GM12872 (cell line): ENCODE results near the gene PTPRN2.

Experiments
- TF ChIP-seq, protein P1 (sequence below): IDR thresholded peaks from 3 replicates; pipeline ENCODE4 v1.5.1; 2011; ENCODE audit warnings: low read depth, mild to moderate bottlenecking, low read length, moderate library complexity; ENCODE audit not compliant: insufficient read depth

Gene PTPRN2

DNA sequence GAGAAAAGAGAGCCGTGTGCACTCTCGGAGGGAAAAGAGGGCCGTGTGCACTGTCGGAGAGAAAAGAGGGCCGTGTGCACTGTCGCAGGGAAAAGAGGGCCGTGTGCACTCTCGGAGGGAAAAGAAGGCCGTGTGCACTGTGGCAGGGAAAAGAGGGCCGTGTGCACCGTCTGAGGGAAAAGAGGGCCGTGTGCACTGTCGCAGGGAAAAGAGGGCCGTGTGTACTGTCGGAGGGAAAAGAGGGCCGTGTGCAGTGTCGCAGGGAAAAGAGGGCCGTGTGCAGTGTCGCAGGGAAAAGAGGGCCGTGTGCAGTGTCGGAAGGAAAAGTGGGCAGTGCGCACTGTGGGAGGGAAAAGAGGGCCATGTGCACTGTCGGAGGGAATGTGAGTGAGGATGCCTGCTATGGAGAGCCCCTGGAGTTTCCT is 1062.1 kb downstream of the PTPRN2 start:
- TF ChIP-seq, protein P1, sequence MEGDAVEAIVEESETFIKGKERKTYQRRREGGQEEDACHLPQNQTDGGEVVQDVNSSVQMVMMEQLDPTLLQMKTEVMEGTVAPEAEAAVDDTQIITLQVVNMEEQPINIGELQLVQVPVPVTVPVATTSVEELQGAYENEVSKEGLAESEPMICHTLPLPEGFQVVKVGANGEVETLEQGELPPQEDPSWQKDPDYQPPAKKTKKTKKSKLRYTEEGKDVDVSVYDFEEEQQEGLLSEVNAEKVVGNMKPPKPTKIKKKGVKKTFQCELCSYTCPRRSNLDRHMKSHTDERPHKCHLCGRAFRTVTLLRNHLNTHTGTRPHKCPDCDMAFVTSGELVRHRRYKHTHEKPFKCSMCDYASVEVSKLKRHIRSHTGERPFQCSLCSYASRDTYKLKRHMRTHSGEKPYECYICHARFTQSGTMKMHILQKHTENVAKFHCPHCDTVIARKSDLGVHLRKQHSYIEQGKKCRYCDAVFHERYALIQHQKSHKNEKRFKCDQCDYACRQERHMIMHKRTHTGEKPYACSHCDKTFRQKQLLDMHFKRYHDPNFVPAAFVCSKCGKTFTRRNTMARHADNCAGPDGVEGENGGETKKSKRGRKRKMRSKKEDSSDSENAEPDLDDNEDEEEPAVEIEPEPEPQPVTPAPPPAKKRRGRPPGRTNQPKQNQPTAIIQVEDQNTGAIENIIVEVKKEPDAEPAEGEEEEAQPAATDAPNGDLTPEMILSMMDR, result no peak

DNA sequence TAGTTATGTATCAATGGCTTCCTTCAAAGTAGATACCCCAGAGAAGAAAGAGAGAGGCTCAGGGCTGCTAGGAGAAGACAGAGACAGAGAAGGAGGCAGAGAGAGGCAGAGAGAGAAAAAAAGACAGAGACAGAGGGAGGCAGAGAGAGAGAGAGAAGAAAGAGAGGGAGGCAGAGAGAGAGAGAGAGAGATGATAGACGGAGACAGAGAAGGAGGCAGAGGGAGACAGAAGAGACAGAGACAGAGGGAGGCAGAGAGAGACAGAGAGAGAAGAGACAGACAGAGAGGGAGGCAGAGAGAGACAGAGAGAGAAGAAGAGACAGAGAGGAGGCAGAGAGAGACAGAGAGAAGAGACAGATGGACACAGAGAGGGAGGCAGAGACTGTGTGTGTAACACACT is 1062.9 kb downstream of the PTPRN2 start:
- TF ChIP-seq, protein P1, result no peak

DNA sequence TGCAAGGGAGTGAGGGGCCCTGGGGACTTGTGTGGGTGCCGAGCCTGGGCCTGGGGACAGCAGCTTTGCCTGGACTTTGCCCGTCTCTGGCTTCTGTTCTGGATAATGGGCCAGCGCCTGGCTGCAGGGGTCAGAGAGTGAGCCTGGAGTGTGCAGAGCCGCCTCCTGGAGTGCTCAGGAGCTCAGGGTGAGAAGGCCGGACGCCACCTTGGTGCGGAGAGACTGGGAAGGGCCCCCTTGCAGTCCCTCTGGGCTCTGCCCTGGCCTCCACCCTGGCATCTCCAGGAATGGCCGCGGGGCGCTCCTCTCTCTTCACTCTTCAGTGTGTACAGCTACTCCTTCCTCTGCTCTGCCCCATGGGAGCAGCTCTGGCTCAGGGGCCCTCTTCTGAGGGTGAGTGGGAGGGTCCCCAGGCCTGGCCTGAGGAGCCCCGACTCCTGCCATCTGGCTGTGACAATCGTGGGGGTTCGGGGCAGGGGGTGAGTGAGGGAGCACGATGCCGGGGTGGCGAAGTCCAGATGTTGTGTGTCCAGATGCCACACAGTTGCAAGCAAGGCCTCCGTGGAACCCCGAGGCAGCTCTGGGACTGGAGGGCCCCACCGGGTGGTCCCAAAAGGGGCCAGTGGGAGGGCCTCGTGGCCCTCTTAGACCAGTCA is 1063.7 kb downstream of the PTPRN2 start:
- TF ChIP-seq, protein P1, result no peak

DNA sequence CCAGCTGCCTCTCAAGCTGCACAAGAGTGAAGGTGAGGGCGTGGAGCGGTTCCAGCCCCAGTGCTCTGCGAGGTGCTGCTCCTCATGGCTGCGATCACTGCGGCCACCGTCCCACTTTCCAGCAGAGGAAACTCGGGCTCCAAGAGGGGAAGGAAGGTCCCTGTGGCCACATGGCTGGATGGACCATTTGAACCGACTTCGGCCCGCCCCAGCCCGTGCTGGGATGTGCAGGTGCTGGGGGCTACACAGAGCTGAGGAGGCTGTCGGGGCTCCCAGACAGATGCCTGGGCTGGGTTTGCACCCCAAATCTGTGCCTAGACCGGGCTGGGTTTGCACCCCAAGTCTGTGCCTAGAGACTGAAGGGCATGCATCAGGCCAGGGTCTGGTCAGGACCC is 1064.3 kb downstream of the PTPRN2 start:
- TF ChIP-seq, protein P1, result no peak

DNA sequence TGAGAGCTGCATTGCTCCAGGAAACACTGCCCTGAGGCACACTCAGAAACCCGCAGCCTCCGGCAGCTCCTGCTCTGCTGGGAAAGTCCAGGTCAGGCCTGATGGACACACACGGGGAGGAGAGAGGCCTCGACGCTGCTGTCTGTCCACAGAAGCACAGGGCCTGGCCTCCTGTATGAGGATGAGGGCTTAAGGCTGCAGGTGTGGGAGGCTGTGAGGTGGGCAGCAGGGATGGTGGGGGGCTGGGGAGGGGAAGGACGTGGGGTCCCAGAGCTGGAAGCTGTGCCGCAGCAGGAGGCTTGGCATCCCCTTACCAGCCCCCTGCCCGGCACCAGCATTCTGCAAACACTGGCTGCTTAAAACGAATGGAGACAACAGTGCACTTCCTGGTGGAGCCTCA is 1064.7 kb downstream of the PTPRN2 start:
- TF ChIP-seq, protein P1, result no peak

DNA sequence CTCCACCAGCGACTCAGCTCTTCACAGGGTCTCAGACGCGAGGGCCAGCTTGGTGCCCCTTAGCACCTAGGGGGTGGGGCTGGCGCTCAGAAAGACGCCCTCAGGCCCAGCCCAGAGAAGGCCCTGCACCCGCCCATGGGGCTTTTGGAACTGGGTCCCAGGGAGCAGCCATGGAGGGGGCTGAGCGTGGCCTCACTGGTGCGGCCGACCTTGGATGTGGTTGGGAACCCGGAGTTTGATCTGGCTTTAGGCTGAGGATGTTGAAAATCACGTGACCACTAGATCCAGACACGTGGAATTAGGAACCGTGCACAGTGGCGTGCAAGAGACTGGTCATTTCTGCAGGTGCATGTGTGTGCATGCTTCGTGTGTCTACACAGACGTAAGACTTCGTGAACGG is 1065.4 kb downstream of the PTPRN2 start:
- TF ChIP-seq, protein P1, result no peak

DNA sequence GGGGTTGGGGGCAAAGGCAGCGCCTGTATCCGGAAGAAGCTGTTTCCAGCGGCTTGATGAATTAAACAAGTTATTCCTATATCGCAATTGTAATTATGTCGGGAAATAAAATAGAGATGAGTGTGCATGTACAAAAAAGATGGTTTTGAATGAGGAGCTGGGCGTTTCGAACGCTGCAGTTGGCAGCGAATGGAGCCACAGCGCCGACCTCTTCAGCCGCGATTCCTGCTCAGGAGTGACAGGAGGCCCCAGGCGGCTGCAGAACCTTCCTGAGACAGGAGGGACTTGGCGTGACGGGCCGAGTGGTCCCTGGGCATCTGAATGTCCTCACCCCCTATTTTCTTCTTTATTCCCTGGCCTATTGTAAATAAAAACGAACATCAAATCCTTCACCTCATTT is 1065.9 kb downstream of the PTPRN2 start:
- TF ChIP-seq, protein P1, result no peak
